RWPE2 (cell line): Measurements from ENCODE around the gene TET2.

Source experiments
- ATAC-seq: fragments of 200-7000 bp; cut with Tn5 transposase; 3 replicates; pipeline ENCODE4 v1.9.1; 2021; ENCODE audit warnings: low read depth
- DNase-seq: peaks from one replicate; pipeline ENCODE4 v3.0.0-alpha.2; 2020; ENCODE audit warnings: low spot score
- H3K27ac ChIP-seq: fragments of 450-650 bp; 2 replicates; pipeline ENCODE4 v1.5.1; 2017; ENCODE audit warnings: mild to moderate bottlenecking; ENCODE audit not compliant: poor library complexity, severe bottlenecking
- H3K27me3 ChIP-seq: fragments of 250-450 bp; sonication (Bioruptor Pico); 2 replicates; pipeline ENCODE4 v1.5.1; 2021; ENCODE audit warnings: mild to moderate bottlenecking, moderate library complexity; ENCODE audit not compliant: insufficient read depth, poor library complexity, severe bottlenecking
- H3K36me3 ChIP-seq: fragments of 250-450 bp; sonication (Bioruptor Pico); 2 replicates; pipeline ENCODE4 v1.5.1; 2020; ENCODE audit warnings: low read depth, mild to moderate bottlenecking, moderate library complexity
- H3K4me1 ChIP-seq: fragments of 250-450 bp; sonication (Bioruptor Pico); 2 replicates; pipeline ENCODE4 v1.5.1; 2021; ENCODE audit warnings: mild to moderate bottlenecking, moderate library complexity; ENCODE audit not compliant: insufficient read depth, poor library complexity, severe bottlenecking
- H3K4me3 ChIP-seq: fragments of 250-450 bp; sonication (Bioruptor Pico); 2 replicates; pipeline ENCODE4 v1.5.1; 2021; ENCODE audit warnings: mild to moderate bottlenecking, moderate library complexity; ENCODE audit not compliant: severe bottlenecking
- H3K9me3 ChIP-seq: fragments of 250-450 bp; sonication (Bioruptor Pico); 2 replicates; pipeline ENCODE4 v1.5.1; 2021; ENCODE audit warnings: mild to moderate bottlenecking, moderate library complexity; ENCODE audit not compliant: severe bottlenecking
- TF ChIP-seq, protein P1 (sequence below): fragments of 450-650 bp; IDR thresholded peaks from one replicate; pipeline ENCODE4 v1.5.1; 2017; ENCODE audit warnings: mild to moderate bottlenecking, moderate library complexity; ENCODE audit not compliant: poor library complexity, severe bottlenecking

The TET2 gene

DNA sequence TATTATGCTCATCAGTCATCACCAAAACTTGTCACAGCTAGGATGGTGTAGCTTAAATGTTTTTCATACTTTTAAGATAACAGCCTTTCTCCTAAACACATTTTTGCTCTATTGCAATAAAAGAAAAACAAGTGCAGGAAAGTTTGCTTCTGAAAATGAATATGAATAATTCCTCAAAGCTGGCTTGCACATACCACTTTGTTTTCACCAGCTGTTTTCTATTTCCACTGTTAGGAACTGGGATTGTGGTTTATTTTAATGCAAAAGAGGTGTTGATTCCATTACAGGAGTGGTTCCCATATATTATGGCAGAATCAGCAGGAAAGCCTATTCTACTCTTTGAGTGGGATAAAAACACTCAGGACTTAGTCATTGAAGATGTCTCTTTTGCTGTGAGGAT lies 181.3 kb downstream of the TET2 start:
- H3K4me3 ChIP-seq, result no peak overlapping the region
- TF ChIP-seq, protein P1, sequence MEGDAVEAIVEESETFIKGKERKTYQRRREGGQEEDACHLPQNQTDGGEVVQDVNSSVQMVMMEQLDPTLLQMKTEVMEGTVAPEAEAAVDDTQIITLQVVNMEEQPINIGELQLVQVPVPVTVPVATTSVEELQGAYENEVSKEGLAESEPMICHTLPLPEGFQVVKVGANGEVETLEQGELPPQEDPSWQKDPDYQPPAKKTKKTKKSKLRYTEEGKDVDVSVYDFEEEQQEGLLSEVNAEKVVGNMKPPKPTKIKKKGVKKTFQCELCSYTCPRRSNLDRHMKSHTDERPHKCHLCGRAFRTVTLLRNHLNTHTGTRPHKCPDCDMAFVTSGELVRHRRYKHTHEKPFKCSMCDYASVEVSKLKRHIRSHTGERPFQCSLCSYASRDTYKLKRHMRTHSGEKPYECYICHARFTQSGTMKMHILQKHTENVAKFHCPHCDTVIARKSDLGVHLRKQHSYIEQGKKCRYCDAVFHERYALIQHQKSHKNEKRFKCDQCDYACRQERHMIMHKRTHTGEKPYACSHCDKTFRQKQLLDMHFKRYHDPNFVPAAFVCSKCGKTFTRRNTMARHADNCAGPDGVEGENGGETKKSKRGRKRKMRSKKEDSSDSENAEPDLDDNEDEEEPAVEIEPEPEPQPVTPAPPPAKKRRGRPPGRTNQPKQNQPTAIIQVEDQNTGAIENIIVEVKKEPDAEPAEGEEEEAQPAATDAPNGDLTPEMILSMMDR, result no peak
- H3K27me3 ChIP-seq, result no peaks in the 10 kb centered on the region
- H3K4me1 ChIP-seq, result no peaks in the 10 kb centered on the region
- no peaks in the 10 kb centered on the region for H3K36me3 ChIP-seq
- no peaks in the 10 kb centered on the region for H3K9me3 ChIP-seq
- ATAC-seq (no peak), DNase-seq (no peak)
- no peak overlapping the region for H3K27ac ChIP-seq

DNA sequence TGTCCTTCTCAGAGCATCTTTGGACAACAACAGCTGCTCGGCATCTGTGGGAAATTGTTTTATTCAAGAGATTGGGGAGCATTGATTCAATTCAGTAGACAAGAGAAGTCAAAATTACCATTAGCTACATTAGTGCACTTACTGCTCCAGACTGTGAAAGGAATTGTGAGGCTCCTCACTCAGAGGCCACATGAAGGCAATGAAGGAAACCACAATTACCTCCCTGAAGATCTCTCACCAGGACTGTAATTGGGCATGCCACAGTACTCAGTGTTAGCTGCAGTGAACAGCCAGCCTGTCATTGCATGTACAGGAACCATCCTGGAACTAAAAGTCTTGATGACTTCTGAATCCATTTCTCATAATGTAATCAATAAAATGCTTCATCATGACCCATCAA lies 182.4 kb downstream of the TET2 start:
- Histone ChIP-seq H3K9me3 (no peaks in the 10 kb centered on the region), H3K4me3 (no peak overlapping the region), H3K27ac (no peak overlapping the region), H3K36me3 (no peaks in the 10 kb centered on the region), H3K4me1 (no peaks in the 10 kb centered on the region), H3K27me3 (no peaks in the 10 kb centered on the region)
- TF ChIP-seq, protein P1, result no peak
- no peak for DNase-seq
- no peak for ATAC-seq
